CD4-positive, alpha-beta T cell (primary cell): ENCODE measurements around the gene DNAJB2. TPM values are rescaled to one million over a fixed set of nuclear protein-coding genes. Genes with fewer than 3 reads are reported as not detected.

Experiments
- ATAC-seq: fragments of 200-7000 bp; cut with Tn5 transposase; one replicate; pipeline ENCODE4 v1.10.0; 2022; ENCODE audit warnings: mild to moderate bottlenecking; ENCODE audit not compliant: poor library complexity
- CTCF ChIA-PET: fragments of 350-600 bp; sonication (Branson Sonifier 250); formaldehyde crosslinking; loops from one replicate; lab custom pipeline; 2021; ENCODE audit warnings: antibody characterized with exemption, inconsistent platforms; lab: Charles Lee
- POLR2A ChIA-PET: fragments of 350-600 bp; sonication (Branson Sonifier 250); formaldehyde crosslinking; loops from one replicate; lab custom pipeline; 2021; ENCODE audit warnings: antibody characterized with exemption, inconsistent platforms; lab: Charles Lee
- DNase-seq, 14 experiments: peaks; one replicate each; pipeline ENCODE4 v3.0.0-alpha.2; 2013 to 2020; ENCODE audit warnings: mixed read lengths in 2 of 14
- H3K27ac ChIP-seq, 2 donors: one replicate each; pipeline versions ENCODE4 v1.5.1 to v1.7.0; 2013; ENCODE audit warnings: low read length in 2 of 2, low read depth in 1 of 2, mild to moderate bottlenecking in 1 of 2
- H3K27me3 ChIP-seq, 2 experiments: 1 replicate in 1 of 2; 2 replicates in 1 of 2; pipeline versions ENCODE4 v1.6.1 to v1.7.0; 2013; ENCODE audit warnings: low read length in 2 of 2, control low read depth in 1 of 2, mild to moderate bottlenecking in 1 of 2, moderate library complexity in 1 of 2; ENCODE audit not compliant: insufficient read depth in 2 of 2, control insufficient read depth in 1 of 2
- H3K36me3 ChIP-seq: one replicate; pipeline ENCODE4 v1.6.1; 2013; ENCODE audit warnings: low read length, control low read depth; ENCODE audit not compliant: insufficient read depth
- H3K4me1 ChIP-seq: one replicate; pipeline ENCODE4 v1.6.1; 2013; ENCODE audit warnings: low read length, control low read depth; ENCODE audit not compliant: insufficient read depth
- H3K4me3 ChIP-seq: one replicate; pipeline ENCODE4 v1.5.1; 2013; ENCODE audit warnings: mild to moderate bottlenecking, low read length, moderate library complexity
- H3K9me3 ChIP-seq, 2 experiments: 1 replicate in 1 of 2; 2 replicates in 1 of 2; pipeline versions ENCODE4 v1.6.1 to v1.7.0; 2013; ENCODE audit warnings: low read length in 2 of 2, mild to moderate bottlenecking in 2 of 2, control low read depth in 1 of 2, moderate library complexity in 1 of 2; ENCODE audit not compliant: control insufficient read depth in 1 of 2, insufficient read depth in 1 of 2
- H3K27ac Mint-ChIP-seq: one replicate; pipeline ENCODE4 v1.8.0; 2020; ENCODE audit warnings: mixed read lengths
- H3K27me3 Mint-ChIP-seq: one replicate; pipeline ENCODE4 v1.8.0; 2021; ENCODE audit warnings: mixed read lengths
- H3K36me3 Mint-ChIP-seq: one replicate; pipeline ENCODE4 v1.8.0; 2021; ENCODE audit warnings: low read depth, mixed read lengths
- H3K4me1 Mint-ChIP-seq: one replicate; pipeline ENCODE4 v1.8.0; 2021; ENCODE audit warnings: low read depth, mixed read lengths
- H3K4me3 Mint-ChIP-seq: one replicate; pipeline ENCODE4 v1.8.0; 2020; ENCODE audit warnings: mild to moderate bottlenecking, mixed read lengths
- H3K9me3 Mint-ChIP-seq: one replicate; pipeline ENCODE4 v1.8.0; 2020; ENCODE audit warnings: mixed read lengths
- intact Hi-C, 2 experiments: fragments of 100-400 bp; cut with DNase I in 1 of 2; cut with micrococcal nuclease in 1 of 2; formaldehyde crosslinking; loops; one replicate each; pipeline versions ENCODE4 v1.15.1 to v1.9.0; 2023 to 2025; cut with DNase I, micrococcal nuclease
- total RNA-seq, 174 experiments: library from RNA in 2 of 174; stranded (reverse) in 2 of 174; gene quantifications; one replicate each; pipeline ENCODE4 v1.2.3 and lab custom pipeline; 2021 to 2026
- TF ChIP-seq, protein P1 (sequence below): fragments of 200-600 bp; IDR thresholded peaks from one replicate; pipeline ENCODE4 v1.8.0; 2022; ENCODE audit warnings: antibody characterized with exemption, mild to moderate bottlenecking

DNAJB2 gene
- total RNA-seq, 2 experiments from 2014 or later = 151 to 161 TPM

DNA sequence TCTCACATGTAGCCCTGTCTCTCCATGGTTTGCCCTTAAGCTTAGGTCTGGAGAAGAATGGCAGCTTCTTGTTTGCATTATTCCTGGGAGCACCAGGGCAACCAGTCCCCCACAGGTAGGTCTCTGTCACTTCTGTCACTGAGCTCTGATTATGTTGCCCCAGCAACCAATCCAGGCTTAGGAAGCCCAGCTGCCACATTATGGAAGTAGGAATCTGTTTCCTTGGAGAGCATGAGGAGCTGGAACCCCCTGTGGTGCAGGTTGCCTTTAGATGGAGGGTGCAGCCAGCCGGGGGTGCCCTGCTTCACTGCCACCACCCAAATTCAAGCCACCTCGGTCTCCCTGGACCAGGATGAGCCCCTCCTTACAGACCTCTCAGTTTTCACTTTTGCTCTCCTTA lies 48.6 kb downstream of the DNAJB2 start:
- Histone ChIP-seq H3K9me3 (peaks cover 0 to 14% of the 10 kb centered on the region in 2 experiments), H3K4me1 (no peaks in the 10 kb centered on the region), H3K27me3 (peaks cover 33 to 34% of the 10 kb centered on the region in 2 experiments), H3K36me3 (no peaks in the 10 kb centered on the region), H3K27ac (no peak overlapping the region), H3K4me3 (no peak overlapping the region)
- POLR2A ChIA-PET = no interaction called here
- TF ChIP-seq, protein P1, sequence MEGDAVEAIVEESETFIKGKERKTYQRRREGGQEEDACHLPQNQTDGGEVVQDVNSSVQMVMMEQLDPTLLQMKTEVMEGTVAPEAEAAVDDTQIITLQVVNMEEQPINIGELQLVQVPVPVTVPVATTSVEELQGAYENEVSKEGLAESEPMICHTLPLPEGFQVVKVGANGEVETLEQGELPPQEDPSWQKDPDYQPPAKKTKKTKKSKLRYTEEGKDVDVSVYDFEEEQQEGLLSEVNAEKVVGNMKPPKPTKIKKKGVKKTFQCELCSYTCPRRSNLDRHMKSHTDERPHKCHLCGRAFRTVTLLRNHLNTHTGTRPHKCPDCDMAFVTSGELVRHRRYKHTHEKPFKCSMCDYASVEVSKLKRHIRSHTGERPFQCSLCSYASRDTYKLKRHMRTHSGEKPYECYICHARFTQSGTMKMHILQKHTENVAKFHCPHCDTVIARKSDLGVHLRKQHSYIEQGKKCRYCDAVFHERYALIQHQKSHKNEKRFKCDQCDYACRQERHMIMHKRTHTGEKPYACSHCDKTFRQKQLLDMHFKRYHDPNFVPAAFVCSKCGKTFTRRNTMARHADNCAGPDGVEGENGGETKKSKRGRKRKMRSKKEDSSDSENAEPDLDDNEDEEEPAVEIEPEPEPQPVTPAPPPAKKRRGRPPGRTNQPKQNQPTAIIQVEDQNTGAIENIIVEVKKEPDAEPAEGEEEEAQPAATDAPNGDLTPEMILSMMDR = no peak
- Mint-ChIP-seq H3K9me3 (no peaks in the 10 kb centered on the region), H3K4me3 (no peak overlapping the region), H3K36me3 (no peaks in the 10 kb centered on the region), H3K27ac (no peak overlapping the region), H3K4me1 (no peaks in the 10 kb centered on the region), H3K27me3 (peaks cover 66% of the 10 kb centered on the region)
- ATAC-seq (no peak), DNase-seq (no peak)
- intact Hi-C loops = no loop called here
- CTCF ChIA-PET = no interaction called here

DNA sequence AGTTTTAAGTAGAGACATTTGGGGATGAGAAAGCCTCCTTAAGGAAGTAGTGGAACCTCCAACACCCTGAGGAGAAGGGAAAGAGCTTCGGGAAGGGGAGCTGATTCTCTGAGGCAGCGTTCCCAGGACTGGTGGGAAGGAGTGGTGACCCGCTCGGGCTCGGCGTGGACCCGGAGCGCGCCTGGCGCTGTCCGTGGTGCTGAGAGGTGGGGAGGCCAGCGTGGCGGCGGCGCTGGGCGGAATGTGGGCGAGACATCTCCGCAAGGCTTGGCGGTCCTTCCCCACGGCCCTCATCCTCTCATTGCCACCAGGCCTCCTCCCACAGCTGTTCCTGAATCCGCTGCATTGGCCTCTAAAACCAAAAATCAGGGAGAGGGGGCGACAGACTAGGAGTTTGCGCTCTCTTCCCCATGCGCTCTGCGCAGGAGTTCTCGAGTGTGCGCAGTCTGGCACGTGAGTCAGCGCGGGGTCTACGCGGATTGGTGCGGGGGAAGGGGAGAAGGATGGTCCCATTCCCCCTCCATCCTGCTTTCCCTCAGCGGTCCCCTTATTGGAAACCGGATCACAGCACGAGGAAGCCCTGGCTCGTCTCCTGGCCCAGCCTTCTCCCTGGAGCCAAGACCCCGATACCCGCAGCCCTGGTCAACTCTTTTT lies 52.5 kb downstream of the DNAJB2 start:
- peaks cover 48 to 50% of the 10 kb centered on the region in 2 experiments for H3K27me3 ChIP-seq
- no peak overlapping the region for H3K4me3 Mint-ChIP-seq
- intact Hi-C loops = no loop called here

DNA sequence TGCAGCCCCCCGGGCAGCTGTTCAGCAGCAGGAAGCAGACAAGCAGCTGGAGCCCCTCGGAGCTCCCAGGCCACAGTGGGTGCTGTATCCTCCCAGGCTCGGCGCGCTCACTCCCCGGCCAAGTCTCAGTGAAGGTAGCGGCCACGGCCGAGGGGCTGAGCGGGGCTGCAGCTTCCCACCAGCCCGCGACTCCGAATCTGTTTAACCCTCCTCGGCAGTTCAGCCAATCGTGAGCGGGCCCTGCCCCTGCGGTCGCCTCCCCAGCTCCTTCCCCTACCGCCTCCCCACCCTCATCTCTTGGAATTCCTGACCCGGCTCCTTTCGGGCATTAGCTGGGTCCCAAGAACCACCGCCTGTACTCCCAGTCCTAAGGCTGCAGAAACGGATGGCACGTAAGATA lies 53.4 kb downstream of the DNAJB2 start, which contains the start of gene RESP18:
Gene RESP18, minus strand, starts transcription at position 203 of the 400 bp plus-strand sequence.
- H3K4me1 ChIP-seq = no peaks in the 10 kb centered on the region
- H3K27me3 ChIP-seq = peaks cover 50 to 54% of the 10 kb centered on the region in 2 experiments
- H3K27ac ChIP-seq = no peak within 1 kb of the TSS
- H3K36me3 Mint-ChIP-seq = no peaks in the 10 kb centered on the region
- CTCF ChIA-PET = no interaction called here
- H3K27ac Mint-ChIP-seq = no peak within 1 kb of the TSS
- intact Hi-C loops = no loop called here
- no peak within 1 kb of the TSS for H3K4me3 ChIP-seq
- H3K4me1 Mint-ChIP-seq = no peaks in the 10 kb centered on the region
- no peak within 1 kb of the TSS for H3K4me3 Mint-ChIP-seq
- H3K9me3 Mint-ChIP-seq = peaks cover 6% of the 10 kb centered on the region
- TF ChIP-seq, protein P1 = no peak
- no peaks in the 10 kb centered on the region for H3K36me3 ChIP-seq
- no peak for DNase-seq
- peaks cover 89% of the 10 kb centered on the region for H3K27me3 Mint-ChIP-seq
- POLR2A ChIA-PET = no interaction called here
- no peak for ATAC-seq
- H3K9me3 ChIP-seq = peaks cover 10 to 21% of the 10 kb centered on the region in 2 experiments

More for the DNA sequence above, 52.5 kb downstream of the DNAJB2 start:
- Histone ChIP-seq H3K4me3 (no peak overlapping the region), H3K9me3 (peaks cover 5 to 18% of the 10 kb centered on the region in 2 experiments), H3K27ac (no peak overlapping the region), H3K36me3 (no peaks in the 10 kb centered on the region), H3K4me1 (no peaks in the 10 kb centered on the region)
- DNase-seq = peak in 8 of 14 experiments; percentile 3 to 43 (median 18)
- H3K36me3 Mint-ChIP-seq = no peaks in the 10 kb centered on the region
- H3K9me3 Mint-ChIP-seq = peaks cover 6% of the 10 kb centered on the region
- H3K27me3 Mint-ChIP-seq = peaks cover 89% of the 10 kb centered on the region
- H3K4me1 Mint-ChIP-seq = no peaks in the 10 kb centered on the region
- TF ChIP-seq, protein P1 = no peak
- ATAC-seq = peak; percentile 46
- no peak overlapping the region for H3K27ac Mint-ChIP-seq
- ChIA-PET POLR2A (no interaction called here), CTCF (no interaction called here)
